GDM1 (cell line): Measurements from ENCODE around the gene RGS6.

Experiments used
- DNase-seq: peaks from one replicate; lab custom pipeline; 2025; lab: John Stamatoyannopoulos, UW

The RGS6 gene

DNA sequence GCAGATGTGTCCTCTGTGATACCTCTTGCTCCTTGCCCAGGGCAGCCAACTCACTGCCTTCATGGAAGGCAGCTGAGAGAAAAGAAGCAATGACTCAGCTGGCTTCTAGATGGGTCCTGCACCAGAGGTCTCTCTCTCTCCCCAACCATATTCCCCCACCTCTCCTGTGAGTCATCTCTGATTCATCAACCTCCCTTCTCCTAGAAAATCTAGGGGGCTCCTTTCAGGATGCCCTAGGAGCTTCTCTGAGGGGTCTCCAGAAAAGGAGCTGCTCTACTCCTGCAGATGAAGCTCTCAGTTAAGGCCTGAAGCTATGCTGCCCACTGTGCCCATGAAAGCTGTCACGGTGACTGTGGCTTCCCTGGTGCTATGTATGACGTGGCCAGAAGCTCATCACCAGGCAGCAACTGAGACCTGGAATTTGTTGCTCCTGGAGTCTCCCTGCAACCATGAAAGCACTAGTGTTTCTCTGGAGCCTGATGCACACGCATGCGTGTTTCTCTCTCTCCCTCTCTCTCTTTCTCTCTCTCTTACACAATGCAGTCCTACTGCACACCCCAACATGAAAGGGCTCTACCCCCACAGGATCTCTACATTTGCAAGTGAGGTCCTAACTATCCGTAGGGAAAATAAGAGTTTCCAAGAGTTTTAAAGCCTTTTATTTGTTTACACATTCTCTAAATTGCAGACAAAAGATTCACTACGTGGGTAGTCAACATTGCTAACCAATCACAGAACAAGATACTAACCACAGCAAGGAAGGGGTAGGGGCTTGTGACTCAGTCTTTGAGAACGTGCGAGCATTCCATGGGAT lies 676.4 kb downstream of the RGS6 start:
- DNase-seq = no peak

- no peak for DNase-seq
Measured at GRCh38 chr14:72609205-72609916, 677.1 kb downstream of the RGS6 start.

- no peak for DNase-seq
Measured at GRCh38 chr14:72610096-72610830, 678.0 kb downstream of the RGS6 start.

GRCh38 chr14:72610831-72611200 lies 678.6 kb downstream of the RGS6 start:
- no peak for DNase-seq

DNA sequence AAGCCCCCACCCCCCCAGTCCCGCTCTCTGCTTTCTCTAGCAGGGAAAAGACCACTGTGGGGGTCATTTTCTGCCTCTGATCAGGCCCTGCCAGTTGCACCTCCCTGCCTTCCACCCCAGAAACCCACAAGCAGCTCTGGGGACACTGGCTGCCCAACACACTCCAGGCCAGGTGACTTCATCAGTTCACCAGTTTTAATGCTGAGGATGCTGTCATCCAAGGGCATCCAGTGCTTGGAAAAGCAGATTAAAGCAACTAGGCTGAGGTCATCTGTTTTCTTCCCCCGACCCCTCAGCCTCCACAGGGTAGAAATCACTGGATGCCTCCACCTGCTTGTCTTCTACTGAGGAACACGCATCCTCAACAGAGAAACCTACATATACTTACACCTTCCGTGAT lies 679.3 kb downstream of the RGS6 start:
- DNase-seq = no peak

GRCh38 chr14:72612041-72612440 lies 679.8 kb downstream of the RGS6 start:
- no peak for DNase-seq

DNA sequence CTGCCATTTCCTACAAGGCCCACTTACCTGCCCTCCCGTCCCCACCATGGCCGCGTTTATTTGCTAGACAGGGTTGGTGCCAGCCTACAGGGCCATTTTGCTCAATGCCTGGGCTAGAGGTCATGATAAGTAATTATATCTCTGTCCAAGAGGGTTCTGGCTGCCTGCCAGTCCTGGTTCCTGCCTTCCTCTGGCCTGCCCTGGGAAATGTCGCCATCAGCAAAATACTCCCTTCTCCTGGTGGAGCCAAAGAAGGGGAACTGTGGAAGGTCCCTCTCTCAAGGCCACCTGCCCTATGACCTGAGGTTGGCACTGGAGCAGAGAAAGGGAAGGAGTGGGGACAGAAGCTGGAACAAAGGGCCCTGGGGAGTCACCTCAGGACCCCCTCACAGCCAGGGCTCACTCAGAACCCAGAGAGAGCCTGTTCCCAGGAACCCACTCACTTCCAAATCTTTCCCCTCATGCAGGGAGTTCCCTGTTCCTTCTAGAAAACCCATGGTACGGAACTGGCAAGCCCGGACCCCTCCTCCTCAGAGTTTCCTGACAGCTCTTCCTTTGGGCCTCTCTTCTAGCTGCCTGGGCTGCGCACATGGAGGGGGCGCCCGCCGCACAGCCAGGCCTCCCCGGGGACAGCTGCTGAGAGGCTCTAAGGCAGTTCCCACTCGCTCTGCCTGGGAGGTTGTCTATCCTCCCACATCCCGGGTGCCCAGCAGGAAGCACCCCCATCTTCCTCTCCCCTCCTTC lies 681.2 kb downstream of the RGS6 start:
- no peak for DNase-seq

GRCh38 chr14:72613975-72614319 lies 681.7 kb downstream of the RGS6 start:
- no peak for DNase-seq

- no peak for DNase-seq
Measured at GRCh38 chr14:72614365-72614764, 682.1 kb downstream of the RGS6 start.

- DNase-seq = no peak
Measured at GRCh38 chr14:72614891-72615415, 682.7 kb downstream of the RGS6 start.

- DNase-seq = no peak
Measured at GRCh38 chr14:72615451-72616121, 683.4 kb downstream of the RGS6 start.
